Activated CD4-positive, alpha-beta T cell treated with anti-CD3 and anti-CD28 coated beads, Interleukin-2, Interleukin-4, amounts not matched to agents 100 ng/mL and 50 ng/mL, durations not matched to agents 16 hours and 8 hours (primary cell): ENCODE data around the gene DDX5.

ENCODE experiments used
- DNase-seq: peaks from one replicate; pipeline ENCODE4 v3.0.0-alpha.2; 2020; ENCODE audit warnings: low spot score

Gene DDX5

DNA sequence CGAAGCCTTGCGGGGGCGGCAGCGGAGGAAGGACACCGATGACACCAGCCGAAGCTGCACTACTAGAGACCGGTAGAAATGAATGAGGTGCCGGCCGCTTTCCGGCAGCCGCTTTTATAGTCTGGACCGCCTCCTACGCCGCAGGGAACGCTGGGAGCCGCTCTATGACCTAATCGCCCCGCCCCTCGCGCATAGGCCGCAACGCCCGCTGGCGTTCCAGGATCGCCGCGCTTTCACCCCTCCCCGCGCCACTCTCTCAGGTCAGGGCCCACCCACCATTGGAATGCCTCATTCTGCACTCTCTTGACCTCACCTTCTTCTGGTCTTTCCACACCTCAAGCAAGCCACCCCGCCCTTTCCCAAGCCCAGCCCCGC lies at the start of gene DDX5:
DDX5 (minus strand) TSS at position 89 of the 375 bp plus-strand sequence. CDS start 170 bp downstream, outside the sequence.
- peak; percentile 98 for DNase-seq

DNA sequence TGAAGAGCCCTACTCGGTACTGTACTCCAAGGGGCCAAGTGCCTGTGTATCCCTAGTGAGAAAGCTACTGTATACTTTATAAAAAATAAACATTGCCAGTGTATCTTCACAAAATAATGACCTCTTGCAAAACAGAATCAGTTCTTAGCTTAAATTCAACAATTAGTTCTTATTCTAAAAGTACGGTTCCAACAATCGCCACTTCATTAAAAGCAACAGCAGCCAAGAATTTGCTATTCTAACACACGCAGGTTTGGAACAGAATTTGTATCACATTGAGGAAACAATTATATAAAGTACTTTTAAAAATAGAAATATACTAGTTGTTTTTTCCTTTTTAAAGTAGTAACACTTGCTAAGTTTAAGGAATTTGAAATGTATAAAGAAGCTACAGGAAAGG lies 49.2 kb upstream of the DDX5 start:
- DNase-seq: no peak

DNA sequence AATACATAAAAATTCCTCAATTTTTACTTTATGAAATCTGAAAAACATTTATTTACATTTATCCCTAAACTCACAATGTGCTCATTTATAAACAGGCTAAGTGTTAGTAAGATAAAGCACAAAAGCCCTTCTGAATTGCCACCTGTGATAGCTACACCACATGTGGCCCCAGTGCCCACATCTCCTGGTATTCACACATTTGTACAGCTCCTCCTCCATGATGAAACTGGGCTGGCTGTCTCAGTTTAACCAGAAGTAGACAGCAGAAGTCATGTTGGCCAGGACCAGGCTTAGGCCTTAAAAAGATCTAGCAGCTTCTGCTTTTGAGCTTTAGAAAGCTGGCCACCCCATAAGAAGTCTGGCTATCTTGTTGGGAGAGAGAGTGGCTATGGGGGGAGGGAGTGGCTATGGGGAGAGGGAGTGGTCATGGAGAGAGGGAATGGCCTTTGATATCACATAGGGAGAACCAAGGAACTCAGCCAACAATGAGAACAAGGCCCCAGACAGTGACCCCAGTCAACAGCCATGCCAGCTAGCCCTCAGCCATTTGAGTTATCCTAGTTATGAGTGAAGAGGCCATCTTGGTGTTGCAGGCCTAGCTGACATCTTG lies 48.0 kb upstream of the DDX5 start:
- DNase-seq: no peak

DNA sequence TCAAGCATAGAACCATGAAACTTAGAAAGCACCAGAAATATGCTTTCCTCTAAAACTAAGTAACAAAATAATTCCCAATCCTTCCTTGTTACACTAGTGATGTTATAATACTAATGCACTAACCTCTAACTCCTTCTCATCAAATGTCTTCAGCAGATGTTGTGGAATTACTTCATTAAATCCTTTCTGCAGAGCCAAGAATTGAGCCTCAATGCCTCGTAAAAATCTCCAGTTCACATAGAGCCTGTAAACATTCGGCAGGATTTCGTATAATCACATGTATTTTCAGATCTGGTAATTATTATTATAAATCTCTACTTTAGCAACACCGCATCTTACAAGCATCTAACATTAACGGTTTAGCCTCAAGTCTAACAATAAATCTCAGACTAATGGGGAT lies 45.4 kb upstream of the DDX5 start:
- no peak for DNase-seq

DNA sequence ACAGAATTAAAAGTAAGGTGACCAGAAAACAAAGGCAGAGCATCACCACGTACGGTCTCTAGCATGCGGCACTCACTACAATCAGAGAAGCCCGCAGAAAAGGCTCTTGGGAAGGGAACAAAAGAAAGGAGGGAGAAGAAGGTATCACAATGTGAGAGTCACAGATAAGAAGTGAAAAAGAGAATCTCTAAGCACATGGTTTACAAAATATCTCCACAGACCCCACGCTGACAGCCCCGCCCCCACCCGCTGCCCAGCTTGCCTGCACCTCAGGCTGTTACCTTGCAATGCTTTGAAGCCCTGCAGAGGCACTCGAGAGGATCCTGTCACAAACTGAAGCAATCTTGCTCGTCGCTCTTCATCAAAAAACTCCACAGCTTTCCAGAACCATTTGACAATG lies 41.2 kb upstream of the DDX5 start:
- no peak for DNase-seq

DNA sequence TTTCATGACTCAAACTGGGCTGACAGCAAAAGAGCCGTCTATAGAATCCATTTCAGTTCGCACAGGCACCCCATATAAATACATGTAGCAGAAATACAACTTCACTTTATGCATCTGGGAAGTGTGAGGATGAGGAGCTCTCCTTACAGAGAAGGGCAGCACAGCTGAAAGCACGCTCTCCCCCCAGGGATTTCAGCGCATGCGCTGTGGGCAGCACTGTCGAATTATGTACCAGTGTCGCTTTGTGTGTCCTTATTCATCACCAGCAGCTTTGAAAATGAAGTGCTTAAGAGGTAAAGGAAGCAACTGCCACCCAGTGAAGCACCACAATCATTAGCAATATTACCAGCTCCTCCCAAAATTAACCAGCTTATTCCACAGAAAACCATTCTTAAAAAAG lies 40.6 kb upstream of the DDX5 start:
- DNase-seq: no peak

DNA sequence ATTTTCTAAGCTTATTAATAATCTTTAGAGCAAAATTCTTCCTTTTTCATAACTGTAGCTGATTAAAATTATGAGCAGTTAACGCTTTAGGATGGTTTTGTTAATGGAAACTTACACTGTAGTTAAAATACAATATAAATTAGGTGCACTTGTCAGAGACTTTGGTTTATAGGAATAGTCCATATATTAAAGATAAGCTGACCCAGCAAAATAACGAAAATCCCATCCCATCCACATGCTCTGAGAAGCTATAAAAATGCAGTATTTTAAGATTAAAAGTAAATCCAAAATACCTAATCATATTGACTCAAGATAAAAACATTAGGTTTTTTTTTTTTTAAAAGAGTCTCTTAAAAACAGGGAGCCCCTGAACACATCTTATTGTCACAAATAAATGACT lies 38.7 kb upstream of the DDX5 start:
- no peak for DNase-seq

DNA sequence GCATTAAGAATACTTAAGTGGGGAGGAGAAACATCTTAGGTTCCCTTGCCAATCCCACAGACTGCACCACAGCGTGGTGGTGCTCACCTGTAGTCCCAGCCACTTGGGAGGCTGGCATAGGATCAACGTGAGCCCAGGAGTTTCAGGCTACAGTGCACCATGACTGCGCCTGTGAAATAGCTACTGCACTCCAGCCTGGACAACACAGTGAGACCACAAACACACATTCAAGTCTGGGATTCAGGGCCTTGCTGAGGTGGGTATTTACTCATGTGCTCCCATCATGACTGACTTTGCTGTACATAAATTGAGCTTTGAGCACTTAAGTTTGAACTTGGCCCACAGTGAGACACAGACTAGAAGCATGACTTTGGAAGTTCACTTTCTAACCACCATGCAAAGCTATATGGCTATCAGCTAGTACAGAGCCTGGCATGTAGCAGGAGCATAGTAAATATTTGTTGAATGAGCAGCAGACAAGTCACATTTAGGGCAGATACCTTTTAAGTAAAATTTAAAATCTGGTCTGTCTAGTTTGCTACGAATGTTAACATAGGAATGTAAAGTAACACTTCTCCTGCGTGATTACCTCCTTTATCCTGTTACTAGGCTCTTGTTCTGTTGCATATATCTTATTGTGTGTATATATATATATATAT lies 34.2 kb upstream of the DDX5 start:
- no peak for DNase-seq

DNA sequence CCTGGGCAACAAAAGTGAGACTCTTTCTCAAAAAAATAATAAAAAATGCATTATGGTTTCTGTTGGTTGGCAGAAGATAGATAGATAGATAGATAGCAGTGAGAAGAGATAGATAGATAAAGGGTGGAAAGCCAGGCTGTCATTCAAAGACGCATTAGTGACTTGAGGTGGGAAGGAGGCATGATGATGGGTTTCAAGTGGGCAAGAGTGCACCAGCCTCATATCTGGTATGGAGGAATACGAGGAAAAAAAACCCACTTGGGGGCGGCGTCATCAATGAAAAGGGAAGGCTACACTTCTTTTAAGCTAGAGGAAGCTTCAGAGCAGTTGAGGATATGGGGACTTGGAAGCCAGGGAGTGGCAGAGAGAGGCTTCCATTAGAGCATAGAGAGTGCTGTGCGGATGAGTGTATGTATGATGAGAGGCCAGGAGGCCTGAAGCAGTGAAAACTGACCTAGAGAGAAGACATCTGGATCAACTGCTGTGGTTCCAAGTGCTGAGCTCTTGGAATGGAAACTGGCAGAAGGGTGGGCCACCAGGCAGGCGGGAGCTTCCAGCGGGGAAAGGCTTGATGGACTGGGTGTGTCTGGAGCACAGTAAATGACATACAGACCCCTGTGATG lies 32.5 kb upstream of the DDX5 start:
- DNase-seq: no peak

DNA sequence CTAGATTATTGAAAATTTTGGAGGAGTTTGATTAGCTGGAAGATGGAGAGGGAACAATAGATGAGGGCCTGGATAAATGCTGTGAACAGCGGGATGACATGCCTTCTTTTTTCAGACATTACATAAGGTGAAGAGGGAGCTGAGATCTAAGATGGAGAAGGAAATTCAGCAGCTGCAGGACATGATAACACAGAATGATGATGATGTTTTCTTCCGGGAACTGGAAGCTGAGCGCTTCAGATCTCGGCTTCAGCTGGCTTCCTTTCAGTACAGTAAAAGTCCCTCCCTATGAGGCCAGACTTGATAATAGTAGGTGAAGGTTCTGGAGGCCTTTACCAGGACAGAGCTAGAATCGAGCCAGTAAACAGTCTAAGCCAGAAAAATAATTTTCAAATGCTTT lies 31.4 kb upstream of the DDX5 start:
- no peak for DNase-seq

DNA sequence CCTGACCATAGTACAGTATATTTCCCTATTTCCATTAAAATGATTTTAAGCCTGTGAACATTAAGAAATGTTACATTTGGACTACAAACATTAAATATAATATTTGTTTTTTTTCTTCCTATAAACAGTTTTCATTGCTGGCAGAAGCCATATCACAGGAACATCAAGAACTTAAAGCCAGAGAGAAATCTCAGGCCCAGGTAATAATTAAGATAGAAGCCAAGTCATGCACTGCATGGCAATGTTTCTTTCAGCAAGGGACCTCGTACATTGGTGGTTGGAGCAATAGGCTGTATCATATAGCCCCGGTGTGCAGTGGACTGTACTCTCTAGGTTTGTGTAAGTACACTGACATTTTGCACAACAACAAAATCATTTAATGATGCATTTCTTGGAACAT lies 30.8 kb upstream of the DDX5 start:
- DNase-seq: no peak

DNA sequence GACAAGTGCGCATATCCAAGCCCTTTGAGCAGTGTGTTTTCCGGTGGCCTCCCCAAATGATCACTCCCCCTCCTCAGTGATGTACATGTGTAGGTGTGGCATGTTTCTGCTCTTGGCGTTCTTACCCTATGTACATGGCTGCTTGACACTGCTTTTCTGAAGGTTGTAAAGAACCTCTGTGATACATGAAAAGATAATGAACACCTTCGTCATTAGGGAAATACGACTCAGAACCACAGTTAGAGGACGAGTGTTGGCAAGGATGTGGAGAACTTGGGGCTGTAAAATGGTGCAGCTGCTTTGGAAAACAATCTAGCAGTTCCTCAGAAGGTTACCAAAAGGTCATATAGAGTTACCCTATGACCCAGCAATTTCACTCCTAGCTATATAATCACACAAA lies 29.3 kb upstream of the DDX5 start:
- DNase-seq: no peak

DNA sequence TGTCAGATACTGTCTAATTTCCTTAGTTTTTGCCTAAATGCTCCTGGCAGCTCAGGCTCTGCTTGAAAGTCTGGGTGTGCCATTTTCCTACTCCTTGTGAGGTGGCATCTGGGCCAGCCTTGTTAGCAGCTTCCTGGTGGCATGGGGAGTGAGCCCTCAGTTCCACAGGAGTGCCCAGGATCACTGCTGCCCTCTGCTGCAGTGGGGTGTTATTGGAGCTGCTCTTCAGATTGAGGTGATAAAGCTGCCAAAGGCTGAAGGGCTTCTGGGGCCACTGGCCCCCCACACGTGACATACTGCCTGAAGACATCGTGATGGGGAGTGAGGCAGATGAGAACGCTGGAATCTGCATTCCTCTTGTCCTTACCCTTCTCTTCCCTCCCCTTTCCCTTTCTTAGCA lies 28.1 kb upstream of the DDX5 start:
- DNase-seq: no peak

DNA sequence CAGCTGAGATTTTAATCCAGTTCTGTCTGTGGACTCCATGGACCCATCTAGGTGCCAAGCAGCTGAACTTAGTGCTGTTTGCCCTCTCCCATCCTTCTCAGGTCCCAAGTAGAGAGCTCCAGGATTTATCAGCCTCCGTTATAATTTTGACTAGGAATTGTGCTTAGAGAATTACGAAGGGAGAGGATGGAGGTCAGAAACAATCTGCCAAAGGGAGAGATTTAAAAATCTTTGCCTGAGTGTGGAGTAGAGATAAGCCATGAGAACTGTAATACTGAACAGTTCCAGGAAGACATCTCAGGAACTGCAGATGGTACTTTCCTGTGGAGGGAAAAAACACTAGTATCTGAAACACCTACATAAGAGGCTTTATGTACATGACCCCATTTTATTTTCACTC lies 27.7 kb upstream of the DDX5 start:
- no peak for DNase-seq

DNA sequence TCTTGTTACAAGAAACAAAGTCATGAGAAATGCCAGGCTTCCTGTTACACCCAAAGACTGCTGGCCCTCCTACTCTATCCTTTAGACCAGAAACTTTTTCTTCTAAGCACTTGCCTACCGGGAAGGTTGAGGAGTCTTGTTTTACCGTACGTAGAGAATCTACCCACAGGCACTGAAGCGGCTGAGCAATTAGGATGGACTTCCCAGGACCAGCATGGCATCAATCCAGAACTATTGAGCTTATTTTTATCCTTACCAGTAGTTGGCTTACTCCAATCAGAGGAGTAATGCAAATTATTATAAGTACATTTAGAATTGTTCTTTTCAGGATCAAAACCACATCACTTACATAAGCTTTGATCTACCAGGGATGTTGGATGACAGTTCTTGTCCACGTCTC lies 26.3 kb upstream of the DDX5 start:
- no peak for DNase-seq

DNA sequence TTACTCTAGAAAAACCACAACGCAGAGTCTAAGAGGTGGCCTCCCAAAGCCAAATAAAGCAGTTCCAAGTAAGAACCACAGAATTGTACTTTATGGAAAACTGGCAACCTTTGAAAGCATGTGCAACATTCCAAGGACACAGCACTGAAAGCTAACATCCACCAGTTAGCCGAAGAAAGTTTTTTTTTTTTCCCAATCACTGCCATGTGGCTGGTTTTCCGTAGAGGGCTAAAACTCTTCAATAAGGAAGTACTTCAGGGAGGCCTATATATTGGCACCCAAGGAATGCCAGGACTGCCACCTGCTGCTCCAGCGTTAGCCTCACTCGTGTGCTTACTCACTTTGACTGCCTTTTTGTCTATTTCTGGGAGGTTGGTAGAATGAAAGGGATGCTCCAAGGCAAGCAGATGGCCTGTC lies 25.9 kb upstream of the DDX5 start:
- no peak for DNase-seq

DNA sequence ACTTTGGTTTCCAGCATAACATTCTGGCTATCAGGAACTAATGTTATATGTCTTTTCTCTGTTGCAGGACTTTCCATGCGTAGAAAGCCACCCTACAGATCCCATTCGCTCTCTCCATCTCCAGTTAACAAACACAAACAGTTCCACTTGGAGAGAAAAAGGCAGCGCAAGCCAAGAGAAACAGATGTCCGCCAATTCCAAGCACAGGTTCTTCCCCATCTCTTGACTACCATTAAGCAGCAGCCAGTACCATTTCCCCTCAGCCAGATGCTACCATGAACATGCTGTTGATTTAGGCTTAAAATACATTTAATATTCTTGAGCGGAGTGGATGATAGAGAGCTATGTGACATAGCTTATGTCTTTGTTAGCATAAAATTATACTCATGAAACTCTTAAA lies 23.1 kb upstream of the DDX5 start:
- no peak for DNase-seq

DNA sequence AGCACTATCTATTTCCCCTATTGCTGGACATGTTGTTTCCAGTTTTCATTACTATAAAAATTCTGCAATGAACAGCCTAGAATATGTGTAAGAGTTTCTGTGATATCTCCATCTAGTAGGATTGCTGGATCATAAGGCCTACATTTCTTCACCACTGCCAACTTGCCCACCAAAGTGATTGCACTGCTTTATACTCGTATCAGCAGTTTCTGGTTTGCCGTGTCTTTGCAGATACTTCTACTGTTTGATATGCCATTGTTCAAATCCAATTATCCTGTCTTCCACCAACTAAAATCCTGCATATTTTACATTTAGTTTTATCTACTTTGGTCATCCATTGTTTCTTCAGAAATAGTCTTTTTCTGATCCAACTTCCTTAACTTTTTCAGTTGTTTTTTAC lies 21.8 kb upstream of the DDX5 start:
- no peak for DNase-seq

DNA sequence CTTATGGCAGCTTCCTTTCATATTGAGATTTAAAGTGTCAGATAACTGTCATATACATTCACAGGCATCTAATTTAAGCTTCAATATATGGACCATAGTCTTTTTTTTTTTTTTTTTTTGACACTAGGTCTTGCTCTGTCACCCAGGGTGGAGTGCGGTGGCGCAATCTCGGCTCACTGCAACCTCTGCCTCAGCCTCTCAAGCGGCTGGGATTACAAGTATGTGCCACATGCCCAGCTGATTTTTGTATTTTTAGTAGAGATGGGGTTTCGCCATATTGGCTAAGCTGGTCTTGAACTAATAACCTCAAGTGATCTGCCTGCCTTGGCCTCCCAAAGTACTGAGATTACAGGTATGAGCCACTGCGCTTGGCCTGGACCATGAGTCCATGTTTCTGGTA lies 14.3 kb upstream of the DDX5 start:
- DNase-seq: no peak

DNA sequence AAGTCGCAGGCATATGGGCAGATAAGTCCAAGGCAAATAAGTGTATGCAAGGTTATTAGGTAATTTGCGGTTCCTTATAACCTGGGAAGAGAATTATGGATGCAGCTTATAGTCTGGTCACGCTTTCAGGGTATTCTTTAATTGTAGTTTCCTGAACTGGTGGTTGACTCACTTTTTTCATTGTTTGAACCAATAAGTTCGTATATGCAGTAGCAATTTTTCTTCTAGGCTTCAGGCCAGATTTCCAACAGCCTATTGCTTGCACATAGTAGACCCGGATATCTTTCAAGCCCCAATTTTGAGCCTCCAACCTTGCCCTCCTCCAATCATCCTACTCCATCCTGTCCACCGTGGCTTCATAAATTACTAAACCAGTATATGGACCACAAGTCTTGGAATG lies 13.5 kb upstream of the DDX5 start:
- no peak for DNase-seq

DNA sequence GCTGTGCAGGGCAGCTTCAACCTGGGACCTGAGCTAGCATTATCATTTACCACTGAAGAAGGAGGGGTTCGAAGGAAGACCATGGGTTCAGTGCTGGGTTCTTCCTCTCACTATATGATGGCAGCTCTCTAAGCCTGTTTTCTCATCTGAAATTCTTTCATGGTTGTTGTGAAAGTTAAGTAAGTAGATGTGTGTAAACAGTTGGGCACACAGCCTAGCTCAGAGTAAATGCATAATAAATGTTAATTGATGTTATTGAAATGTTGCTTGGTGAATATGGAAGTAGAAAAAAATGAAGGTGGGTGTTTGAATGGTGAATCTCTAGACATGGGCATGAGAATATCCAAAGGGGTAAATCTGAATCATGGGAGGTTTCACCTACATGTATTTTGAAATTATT lies 9.7 kb upstream of the DDX5 start:
- no peak for DNase-seq

DNA sequence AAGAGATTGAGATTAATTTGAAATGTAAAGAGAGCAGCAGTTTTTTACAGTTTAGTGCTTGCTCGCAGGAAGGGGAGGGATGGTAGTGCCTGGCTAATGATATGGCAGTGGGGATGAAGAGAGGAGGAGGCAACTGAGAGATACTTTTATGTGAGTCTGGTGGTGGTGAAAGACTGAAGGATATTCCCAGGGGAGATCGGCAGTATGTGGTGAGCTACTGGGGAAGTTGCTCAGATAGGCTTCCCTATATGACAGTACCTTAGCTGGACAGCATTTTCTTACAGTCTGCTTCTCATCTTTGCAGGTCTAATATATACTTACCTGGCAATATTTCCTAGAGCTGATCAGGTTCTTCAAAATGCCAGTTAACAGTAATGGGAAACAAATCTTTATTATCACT lies 9.3 kb upstream of the DDX5 start:
- DNase-seq: no peak

DNA sequence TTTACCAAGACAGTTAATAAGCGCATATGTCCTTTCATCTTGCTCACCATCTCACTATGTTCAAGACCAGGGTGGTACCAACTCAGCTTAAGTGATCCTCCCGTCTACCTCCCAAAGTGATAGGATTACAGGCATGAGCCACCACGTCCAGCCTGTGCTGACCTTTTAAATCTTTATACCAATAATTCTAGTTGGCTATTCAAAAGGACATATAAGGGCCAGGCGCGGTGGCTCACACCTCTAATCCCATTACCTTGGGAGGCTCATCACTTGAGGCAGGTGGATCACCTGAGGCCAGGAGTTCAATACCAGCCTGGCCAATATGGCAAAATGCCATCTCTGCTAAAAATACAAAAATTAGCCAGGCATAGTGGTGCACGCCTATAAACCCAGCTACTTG lies 3.1 kb upstream of the DDX5 start:
- no peak for DNase-seq

DNA sequence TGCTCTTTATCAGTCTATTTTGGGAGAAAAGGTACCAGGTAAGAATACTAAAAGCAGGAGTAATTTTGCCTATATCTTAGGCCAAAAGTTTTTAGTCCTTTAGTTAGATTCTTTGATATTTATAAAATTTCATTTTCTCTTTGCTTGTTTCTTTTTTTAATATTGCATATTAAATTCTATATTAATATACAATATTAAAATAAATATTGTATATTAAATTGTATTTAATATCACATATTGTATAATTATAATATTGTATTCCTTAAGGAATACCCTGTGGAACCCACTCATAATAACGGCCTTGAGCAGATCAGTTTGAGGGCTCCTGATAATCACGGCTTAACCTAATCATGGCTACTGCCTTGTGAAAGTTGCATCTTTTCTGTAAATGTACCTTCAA lies 2.6 kb upstream of the DDX5 start:
- no peak for DNase-seq
